Ishikawa (cell line): ENCODE data around the gene RSBN1L.

Source experiments
- CEBPB ChIP-seq: IDR thresholded peaks from 2 replicates; pipeline ENCODE4 v1.6.1; 2012
- CREB1 ChIP-seq: IDR thresholded peaks from 2 replicates; pipeline ENCODE4 v1.6.1; 2012; ENCODE audit warnings: low read depth
- EGR1 ChIP-seq: IDR thresholded peaks from 2 replicates; pipeline ENCODE4 v1.6.1; 2012
- EP300 ChIP-seq: IDR thresholded peaks from 2 replicates; pipeline ENCODE4 v1.6.1; 2012; ENCODE audit warnings: borderline replicate concordance
- FOXM1 ChIP-seq: IDR thresholded peaks from 2 replicates; pipeline ENCODE4 v1.6.1; 2012; ENCODE audit warnings: low read depth, borderline replicate concordance
- NFIC ChIP-seq: IDR thresholded peaks from 2 replicates; pipeline ENCODE4 v1.6.1; 2012
- RAD21 ChIP-seq: IDR thresholded peaks from 2 replicates; pipeline ENCODE4 v1.6.1; 2012; ENCODE audit warnings: low read depth
- TAF1 ChIP-seq: IDR thresholded peaks from 2 replicates; pipeline ENCODE4 v1.6.1; 2012; ENCODE audit warnings: low read depth, mild to moderate bottlenecking
- TCF12 ChIP-seq: IDR thresholded peaks from 2 replicates; pipeline ENCODE4 v1.6.1; 2012; ENCODE audit warnings: low read depth
- TEAD4 ChIP-seq: IDR thresholded peaks from 2 replicates; pipeline ENCODE4 v1.6.1; 2012
- YY1 ChIP-seq: IDR thresholded peaks from 2 replicates; pipeline ENCODE4 v1.6.1; 2012; ENCODE audit warnings: low read depth
- ZBTB7A ChIP-seq: IDR thresholded peaks from 2 replicates; pipeline ENCODE4 v1.6.1; 2012; ENCODE audit warnings: low read depth
- TF ChIP-seq, protein P1 (sequence below): IDR thresholded peaks from 2 replicates; pipeline ENCODE4 v1.6.1; 2012
- TF ChIP-seq, protein P2 (sequence below): IDR thresholded peaks from 2 replicates; pipeline ENCODE4 v1.6.1; 2012; ENCODE audit warnings: low read depth, mild to moderate bottlenecking
- TF ChIP-seq, protein P3 (sequence below): IDR thresholded peaks from 2 replicates; pipeline ENCODE4 v1.6.1; 2012

Gene RSBN1L

DNA sequence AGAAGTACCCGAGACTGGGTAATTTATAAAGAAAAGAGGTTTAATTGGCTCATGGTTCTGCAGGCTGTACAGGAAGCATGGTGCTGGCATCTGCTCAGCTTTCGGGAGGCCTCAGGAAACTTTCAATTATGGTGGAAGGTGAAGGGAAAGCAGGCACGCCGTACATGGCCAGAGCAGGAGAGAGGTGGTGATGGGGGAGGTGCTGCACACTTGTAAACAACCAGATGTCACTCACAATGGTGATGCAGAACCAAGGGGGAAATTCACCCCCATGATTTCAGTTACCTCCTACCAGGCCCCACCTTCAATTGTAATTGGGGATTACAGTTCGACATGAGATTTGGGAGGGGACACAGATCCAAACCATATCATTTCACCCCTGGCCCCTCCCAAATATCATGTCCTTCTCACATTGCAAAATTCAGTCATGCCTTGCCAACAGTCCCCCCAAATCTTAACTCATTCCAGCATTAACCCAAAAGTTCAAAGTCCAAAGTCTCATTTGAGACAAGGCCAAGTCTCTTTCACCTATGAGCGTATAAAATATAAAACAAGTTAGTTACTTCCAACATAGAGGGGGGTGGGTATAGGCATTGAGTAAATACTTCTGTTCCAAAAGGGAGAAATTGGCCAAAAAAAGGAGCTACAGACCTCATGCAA is 50.0 kb downstream of the RSBN1L start:
- TF ChIP-seq TCF12 = no peak
- TF ChIP-seq, protein P1, sequence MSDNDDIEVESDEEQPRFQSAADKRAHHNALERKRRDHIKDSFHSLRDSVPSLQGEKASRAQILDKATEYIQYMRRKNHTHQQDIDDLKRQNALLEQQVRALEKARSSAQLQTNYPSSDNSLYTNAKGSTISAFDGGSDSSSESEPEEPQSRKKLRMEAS = no peak
- no peak for TF ChIP-seq NFIC
- TF ChIP-seq EGR1 = no peak
- no peak for TF ChIP-seq RAD21
- no peak for TF ChIP-seq FOXM1
- no peak for TF ChIP-seq ZBTB7A
- no peak for TF ChIP-seq TAF1

GRCh38 chr7:77746824-77747165 is 50.5 kb downstream of the RSBN1L start:
- TF ChIP-seq TEAD4 = no peak
- no peak for TF ChIP-seq YY1
- TF ChIP-seq EGR1 = no peak
- TF ChIP-seq, protein P1 = no peak
- TF ChIP-seq, protein P2, sequence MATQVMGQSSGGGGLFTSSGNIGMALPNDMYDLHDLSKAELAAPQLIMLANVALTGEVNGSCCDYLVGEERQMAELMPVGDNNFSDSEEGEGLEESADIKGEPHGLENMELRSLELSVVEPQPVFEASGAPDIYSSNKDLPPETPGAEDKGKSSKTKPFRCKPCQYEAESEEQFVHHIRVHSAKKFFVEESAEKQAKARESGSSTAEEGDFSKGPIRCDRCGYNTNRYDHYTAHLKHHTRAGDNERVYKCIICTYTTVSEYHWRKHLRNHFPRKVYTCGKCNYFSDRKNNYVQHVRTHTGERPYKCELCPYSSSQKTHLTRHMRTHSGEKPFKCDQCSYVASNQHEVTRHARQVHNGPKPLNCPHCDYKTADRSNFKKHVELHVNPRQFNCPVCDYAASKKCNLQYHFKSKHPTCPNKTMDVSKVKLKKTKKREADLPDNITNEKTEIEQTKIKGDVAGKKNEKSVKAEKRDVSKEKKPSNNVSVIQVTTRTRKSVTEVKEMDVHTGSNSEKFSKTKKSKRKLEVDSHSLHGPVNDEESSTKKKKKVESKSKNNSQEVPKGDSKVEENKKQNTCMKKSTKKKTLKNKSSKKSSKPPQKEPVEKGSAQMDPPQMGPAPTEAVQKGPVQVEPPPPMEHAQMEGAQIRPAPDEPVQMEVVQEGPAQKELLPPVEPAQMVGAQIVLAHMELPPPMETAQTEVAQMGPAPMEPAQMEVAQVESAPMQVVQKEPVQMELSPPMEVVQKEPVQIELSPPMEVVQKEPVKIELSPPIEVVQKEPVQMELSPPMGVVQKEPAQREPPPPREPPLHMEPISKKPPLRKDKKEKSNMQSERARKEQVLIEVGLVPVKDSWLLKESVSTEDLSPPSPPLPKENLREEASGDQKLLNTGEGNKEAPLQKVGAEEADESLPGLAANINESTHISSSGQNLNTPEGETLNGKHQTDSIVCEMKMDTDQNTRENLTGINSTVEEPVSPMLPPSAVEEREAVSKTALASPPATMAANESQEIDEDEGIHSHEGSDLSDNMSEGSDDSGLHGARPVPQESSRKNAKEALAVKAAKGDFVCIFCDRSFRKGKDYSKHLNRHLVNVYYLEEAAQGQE = no peak

DNA sequence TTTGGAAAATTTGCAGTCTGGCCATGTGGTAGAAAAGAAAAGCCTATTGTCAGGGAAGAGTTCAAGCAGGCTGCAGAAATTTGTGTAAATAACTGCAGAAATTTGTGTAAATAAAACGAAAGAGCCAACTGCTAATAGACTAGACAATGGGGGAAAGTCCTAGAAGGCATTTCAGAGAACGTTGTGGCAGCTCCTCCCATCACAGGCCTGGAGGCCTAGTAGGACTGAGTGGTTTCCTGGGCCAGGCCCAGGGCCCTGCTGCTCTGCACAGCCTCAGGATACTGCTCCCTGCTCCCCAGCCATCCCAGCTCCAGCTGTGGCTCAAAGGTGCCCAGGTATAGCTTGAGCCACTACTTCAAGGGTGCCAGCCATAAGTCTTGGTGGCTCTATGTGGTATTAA is 50.9 kb downstream of the RSBN1L start:
- TF ChIP-seq TEAD4 = no peak
- no peak for TF ChIP-seq TAF1
- TF ChIP-seq EP300 = no peak
- TF ChIP-seq, protein P1 = no peak
- no peak for TF ChIP-seq CREB1
- TF ChIP-seq, protein P3, sequence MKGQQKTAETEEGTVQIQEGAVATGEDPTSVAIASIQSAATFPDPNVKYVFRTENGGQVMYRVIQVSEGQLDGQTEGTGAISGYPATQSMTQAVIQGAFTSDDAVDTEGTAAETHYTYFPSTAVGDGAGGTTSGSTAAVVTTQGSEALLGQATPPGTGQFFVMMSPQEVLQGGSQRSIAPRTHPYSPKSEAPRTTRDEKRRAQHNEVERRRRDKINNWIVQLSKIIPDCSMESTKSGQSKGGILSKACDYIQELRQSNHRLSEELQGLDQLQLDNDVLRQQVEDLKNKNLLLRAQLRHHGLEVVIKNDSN = no peak
- TF ChIP-seq ZBTB7A = no peak
- no peak for TF ChIP-seq RAD21
- TF ChIP-seq YY1 = no peak
- TF ChIP-seq, protein P2 = no peak
- no peak for TF ChIP-seq FOXM1
- no peak for TF ChIP-seq NFIC
- no peak for TF ChIP-seq CEBPB
- TF ChIP-seq EGR1 = no peak

DNA sequence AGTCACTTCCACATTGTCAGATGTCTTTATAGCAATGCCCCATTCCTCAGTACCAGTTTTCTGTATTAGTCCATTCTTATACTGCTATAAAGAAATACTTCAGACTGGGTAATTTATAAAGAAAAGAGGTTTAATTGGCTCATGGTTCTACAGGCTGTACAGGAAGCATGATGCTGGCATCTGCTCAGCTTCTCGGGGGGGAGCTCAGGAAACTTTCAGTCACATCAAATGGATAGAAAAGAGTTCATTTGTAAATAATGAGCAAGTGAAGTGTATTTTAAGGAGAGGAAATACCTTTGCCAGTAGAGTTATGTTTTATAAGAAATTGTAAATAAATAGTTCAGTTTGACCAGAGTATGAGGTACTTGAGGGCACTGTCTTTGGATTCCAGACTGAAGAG is 51.5 kb downstream of the RSBN1L start:
- TF ChIP-seq CEBPB = no peak
- no peak for TF ChIP-seq TCF12
- TF ChIP-seq FOXM1 = no peak
- no peak for TF ChIP-seq TAF1

GRCh38 chr7:77752016-77752415 is 55.8 kb downstream of the RSBN1L start:
- TF ChIP-seq ZBTB7A (no peak), FOXM1 (no peak), EGR1 (no peak), NFIC (no peak), TAF1 (no peak), TCF12 (no peak), CEBPB (no peak), CREB1 (no peak), RAD21 (no peak), YY1 (no peak), EP300 (no peak), TEAD4 (no peak)
- TF ChIP-seq, protein P1 = no peak
- TF ChIP-seq, protein P2 = no peak
- TF ChIP-seq, protein P3 = no peak
